MM.1S (cell line): ENCODE results near the gene DALRD3.

Source experiments
- CTCF ChIP-seq: fragments of 300-600 bp; sonication (generic); IDR thresholded peaks from 2 replicates; pipeline ENCODE4 v1.5.1; 2016; ENCODE audit warnings: antibody characterized with exemption, low read length, mixed read lengths
- EZH2phosphoT487 ChIP-seq: fragments of 300-600 bp; sonication (generic); IDR thresholded peaks from 2 replicates; pipeline ENCODE4 v1.6.1; 2018; ENCODE audit warnings: antibody characterized with exemption, low read length

DNA sequence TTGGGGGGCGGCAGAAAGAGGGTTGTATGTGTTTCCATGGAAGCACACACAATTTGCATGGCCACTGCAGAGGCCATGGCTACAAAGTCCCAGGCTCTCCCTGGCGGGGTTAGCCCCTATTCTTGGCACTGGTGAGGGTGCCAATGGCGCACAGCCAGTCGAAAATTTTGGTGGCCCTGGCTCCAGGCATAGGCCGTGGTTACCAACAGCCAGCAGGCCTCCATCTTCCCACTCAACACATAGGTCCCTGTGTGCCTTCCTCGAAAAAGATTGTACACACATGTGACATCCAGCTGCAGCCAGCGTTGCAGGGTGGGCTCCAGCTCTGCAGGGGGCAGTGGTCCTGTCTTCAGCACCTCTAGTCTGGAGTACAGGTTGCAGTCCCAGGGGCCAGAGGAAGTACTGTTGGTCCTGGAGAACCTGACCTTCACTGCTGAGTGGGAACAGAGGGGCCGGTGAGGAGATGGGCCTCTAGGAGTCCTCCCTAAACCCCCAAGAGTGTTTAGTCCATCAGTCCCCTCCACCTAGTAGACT is 21.2 kb downstream of the DALRD3 start:
- no peak for TF ChIP-seq CTCF
- no peak for TF ChIP-seq EZH2phosphoT487
